Right ventricle myocardium superior (tissue), 1 donor: ENCODE results near the gene KSR2. TPM values are rescaled to one million over a fixed set of nuclear protein-coding genes. Genes with fewer than 3 reads are reported as not detected.

ENCODE experiments used
- ATAC-seq: fragments of 200-7000 bp; cut with Tn5 transposase; one replicate; pipeline ENCODE4 v1.9.1; 2020; ENCODE audit warnings: mild to moderate bottlenecking; ENCODE audit not compliant: poor library complexity
- DNase-seq: peaks from one replicate; pipeline ENCODE4 v3.0.0-alpha.2; 2020
- intact Hi-C: fragments of 100-400 bp; cut with DNase I; formaldehyde crosslinking; loops from one replicate; pipeline ENCODE4 v1.11.2; 2022
- total RNA-seq: library from RNA; stranded (reverse); fragmentation: NEBNext Ultra II Directional; extraction: Animal tissue kit (Norgen Biotek cat#: 25700); gene quantifications from one replicate; pipeline ENCODE4 v1.2.1, GENCODE V29; 2021
- donor health status: DM: no; HTN: yes; CAD: no; lungs with severe emphysema.

The KSR2 gene
- total RNA-seq, 1 donor from 2014 or later: not detected

DNA sequence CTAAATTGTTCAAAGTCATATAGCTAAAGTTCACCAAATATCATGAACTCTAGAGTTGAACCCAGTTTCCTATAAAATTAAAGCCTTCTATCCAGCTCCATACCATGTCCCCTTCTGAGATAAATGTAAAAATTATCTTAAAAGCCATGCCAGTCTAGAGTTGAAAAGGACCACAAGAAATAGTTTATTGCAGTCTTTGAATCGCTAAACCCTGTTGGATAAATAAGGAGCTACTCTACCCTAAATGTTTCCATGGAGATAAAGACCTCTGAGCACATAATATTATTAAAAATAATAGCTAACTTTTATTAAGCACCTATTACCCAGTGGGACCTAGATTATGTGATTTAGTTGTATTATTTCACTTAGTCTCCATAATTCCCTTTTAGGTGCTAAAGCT lies 379.8 kb downstream of the KSR2 start:
- intact Hi-C loops: loop anchor here (10.0 kb wide), 2 partner anchors 246 to 354 kb away; no protein-coding TSS in a partner anchor
- DNase-seq (no peak), ATAC-seq (no peak)

- DNase-seq: peak; percentile 62
Measured at GRCh38 chr12:117587631-117588287, 381.0 kb downstream of the KSR2 start.

DNA sequence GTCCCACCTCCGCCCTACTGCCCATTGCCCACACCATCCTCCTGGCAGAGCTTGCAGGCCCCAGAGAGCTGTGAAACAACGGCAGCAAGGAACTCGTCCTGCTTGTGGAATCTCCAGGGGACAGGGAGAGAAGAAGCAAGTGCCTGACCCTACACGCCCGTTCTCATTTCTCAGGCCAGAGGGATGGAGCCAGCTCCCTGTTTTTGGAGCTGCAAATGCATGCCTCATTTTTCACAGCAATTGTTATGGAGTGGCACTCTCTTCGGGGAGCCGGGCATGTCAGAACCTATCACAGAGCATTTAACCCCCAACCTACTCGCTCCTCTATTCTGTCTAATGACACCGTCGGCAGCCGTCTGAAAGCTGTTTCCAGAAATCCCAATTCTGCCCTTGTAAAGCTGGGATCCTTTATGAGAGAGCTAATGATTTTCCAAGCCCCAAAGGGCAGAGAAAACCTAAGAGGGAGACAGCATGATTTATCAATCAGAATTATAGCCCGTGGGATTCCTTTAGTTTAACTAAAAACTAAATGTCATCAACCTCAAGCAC lies 385.0 kb downstream of the KSR2 start:
- DNase-seq (no peak), ATAC-seq (no peak)
- intact Hi-C loops: loop anchor here (10.0 kb wide), 2 partner anchors 251 to 349 kb away; no protein-coding TSS in a partner anchor

More at GRCh38 chr12:117587631-117588287, 381.0 kb downstream of the KSR2 start:
- intact Hi-C loops: loop anchor here (2.0 to 10.0 kb wide), 3 partner anchors 221 to 353 kb away; no protein-coding TSS in a partner anchor
- peak; percentile 77 for ATAC-seq

GRCh38 chr12:117583092-117583491 lies 385.7 kb downstream of the KSR2 start:
- ATAC-seq (no peak), DNase-seq (no peak)
- intact Hi-C loops: loop anchor here (10.0 kb wide), 2 partner anchors 252 to 348 kb away; no protein-coding TSS in a partner anchor

DNA sequence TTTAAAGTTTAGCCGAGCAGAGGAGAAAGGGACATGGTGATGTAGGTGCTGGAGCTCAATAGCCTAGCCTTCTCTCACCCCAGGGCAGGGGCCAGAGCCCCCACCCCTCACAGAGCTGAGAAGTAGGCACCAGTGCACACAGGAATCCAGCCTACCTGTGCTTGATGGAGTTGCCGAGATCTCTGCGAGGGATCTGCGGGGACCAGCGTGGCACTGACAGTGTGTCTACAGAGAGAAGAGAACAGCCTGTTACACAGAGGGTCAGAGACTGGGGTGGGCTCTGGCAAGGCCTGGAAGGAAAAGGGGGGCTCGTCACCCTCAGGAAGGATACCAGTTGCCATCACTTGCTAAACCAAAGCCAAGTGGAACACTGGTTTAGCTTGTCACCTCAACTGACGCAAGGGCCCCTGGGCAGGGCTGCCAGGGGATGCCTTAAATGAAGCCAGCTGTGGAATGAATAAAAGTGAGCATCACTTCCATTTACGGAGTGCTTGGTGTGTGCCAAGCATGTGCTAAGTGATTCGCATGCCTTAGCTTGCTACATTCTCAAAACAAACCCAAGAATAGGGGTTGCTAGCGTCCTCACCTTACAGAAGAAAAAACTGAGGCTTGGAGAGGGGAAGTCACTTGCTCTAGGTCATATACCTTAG lies 386.5 kb downstream of the KSR2 start:
- ATAC-seq: no peak
- no peak for DNase-seq
- intact Hi-C loops: loop anchor here (10.0 kb wide), 2 partner anchors 253 to 347 kb away; no protein-coding TSS in a partner anchor

GRCh38 chr12:117580718-117581062 lies 388.1 kb downstream of the KSR2 start:
- DNase-seq: peak; percentile 62
- ATAC-seq: peak; percentile 52
- intact Hi-C loops: loop anchor here (10.0 kb wide), 2 partner anchors 254 to 346 kb away; no protein-coding TSS in a partner anchor

DNA sequence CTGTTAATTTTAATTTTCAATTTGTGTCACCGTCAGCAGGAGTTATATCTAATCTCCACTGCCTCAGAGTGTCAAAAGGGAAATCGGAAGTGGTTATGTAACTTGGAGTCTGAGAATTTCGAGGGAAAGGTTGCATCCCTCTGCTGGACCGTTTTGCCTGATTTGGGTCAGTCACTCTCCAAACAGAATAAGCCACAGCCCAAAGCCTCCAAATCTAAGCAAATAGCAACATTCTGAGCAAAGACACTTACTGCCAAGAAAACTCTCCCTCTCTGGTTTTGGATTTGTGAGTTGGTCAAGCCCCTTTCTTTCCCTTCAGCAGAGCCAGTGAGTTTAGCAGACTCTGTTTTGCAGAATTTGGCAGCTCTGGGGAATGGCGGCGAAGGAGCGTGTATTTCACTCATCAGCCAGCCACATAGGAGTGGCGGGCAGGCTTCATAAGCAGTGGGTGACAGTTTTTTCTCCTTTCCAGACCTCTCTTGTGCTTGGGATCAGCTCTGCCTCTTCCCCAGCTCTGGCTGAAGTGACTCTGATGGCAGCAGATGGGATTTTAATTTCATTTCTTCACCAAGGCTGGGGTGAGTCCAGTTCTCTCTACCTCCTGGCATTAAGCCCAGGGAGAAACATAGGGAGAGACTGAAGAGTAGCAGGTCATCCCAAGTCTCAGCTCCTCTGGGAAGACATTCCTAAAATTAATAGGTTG lies 388.6 kb downstream of the KSR2 start:
- ATAC-seq: peak; percentile 12
- intact Hi-C loops: loop anchor here (10.0 kb wide), 2 partner anchors 255 to 345 kb away; no protein-coding TSS in a partner anchor
- no peak for DNase-seq

DNA sequence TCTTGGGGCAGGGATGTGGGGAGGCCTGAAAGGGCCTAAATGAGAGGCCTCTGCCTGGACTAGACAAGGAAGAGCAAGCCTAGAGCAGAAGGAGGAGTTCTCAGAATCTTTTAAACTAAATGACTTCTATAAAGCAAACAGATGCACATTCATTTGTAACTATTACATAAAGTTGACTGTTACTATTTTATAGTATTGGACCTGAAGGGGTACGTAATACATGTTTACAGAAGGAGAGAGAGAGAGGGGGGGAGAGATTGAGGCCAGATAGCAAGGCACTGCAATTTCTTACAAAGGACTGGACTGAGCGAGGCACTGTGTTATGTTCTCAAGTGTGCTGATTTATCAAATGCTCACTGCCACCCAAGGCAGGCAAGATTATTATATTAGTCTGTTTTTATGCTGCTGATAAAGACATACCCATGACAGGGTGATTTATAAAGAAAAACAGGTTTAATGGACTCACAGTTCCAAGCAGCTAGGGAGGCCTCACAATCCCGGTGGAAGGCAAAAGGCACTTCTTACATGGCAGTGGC lies 391.6 kb downstream of the KSR2 start:
- intact Hi-C loops: no loop called here
- ATAC-seq: no peak
- DNase-seq: no peak

DNA sequence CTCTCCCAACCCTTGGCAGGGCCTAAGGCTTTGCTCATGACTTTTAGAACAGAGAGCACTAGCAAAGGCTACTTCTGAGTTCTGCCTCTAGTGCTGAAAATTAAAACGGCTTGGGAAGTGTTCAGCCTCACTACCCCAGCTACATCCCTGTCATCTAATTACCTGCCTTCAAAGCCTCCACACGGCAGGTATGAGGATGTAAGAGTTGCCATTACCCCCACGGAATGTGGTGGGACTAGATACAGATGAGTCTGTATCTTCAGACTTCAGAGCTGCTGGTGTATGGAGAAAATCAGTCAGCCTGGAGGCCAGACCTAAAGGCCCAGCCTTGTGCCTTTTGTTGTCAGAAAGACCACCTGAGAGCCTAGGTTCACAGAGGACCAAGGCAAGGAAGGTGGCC lies 392.7 kb downstream of the KSR2 start:
- ATAC-seq (no peak), DNase-seq (no peak)
- intact Hi-C loops: no loop called here

- DNase-seq (no peak), ATAC-seq (no peak)
- intact Hi-C loops: no loop called here
Measured at GRCh38 chr12:117574655-117575054, 394.1 kb downstream of the KSR2 start.

DNA sequence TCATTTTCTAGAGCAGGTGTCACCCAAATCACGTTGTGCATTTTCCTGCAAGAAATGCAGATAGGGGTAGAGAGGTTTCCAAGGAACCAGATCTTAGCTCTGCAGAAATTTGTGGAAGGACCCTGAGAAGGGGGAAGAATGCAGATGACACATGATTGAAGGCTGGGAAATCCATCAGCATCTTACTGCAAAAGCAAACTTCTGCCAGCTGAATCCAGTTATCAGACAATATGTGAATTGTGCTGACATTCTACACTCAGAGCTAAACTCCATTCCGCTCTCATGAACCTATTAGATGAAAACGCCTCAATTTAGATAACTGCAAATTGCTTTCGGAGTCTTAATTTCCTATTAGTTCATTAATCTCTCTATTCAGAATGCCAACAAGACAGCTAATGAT lies 396.0 kb downstream of the KSR2 start:
- DNase-seq (no peak), ATAC-seq (no peak)
- intact Hi-C loops: no loop called here

- ATAC-seq: no peak
- intact Hi-C loops: no loop called here
- no peak for DNase-seq
Measured at GRCh38 chr12:117571321-117571720, 397.5 kb downstream of the KSR2 start.

GRCh38 chr12:117570608-117571007 lies 398.2 kb downstream of the KSR2 start:
- ATAC-seq: no peak
- intact Hi-C loops: no loop called here

GRCh38 chr12:117567644-117568216 lies 401.1 kb downstream of the KSR2 start:
- ATAC-seq (no peak), DNase-seq (no peak)
- intact Hi-C loops: no loop called here

More at GRCh38 chr12:117570608-117571007, 398.2 kb downstream of the KSR2 start:
- DNase-seq: no peak

GRCh38 chr12:117564881-117565280 lies 403.9 kb downstream of the KSR2 start:
- no peak for DNase-seq
- no peak for ATAC-seq
- intact Hi-C loops: no loop called here

DNA sequence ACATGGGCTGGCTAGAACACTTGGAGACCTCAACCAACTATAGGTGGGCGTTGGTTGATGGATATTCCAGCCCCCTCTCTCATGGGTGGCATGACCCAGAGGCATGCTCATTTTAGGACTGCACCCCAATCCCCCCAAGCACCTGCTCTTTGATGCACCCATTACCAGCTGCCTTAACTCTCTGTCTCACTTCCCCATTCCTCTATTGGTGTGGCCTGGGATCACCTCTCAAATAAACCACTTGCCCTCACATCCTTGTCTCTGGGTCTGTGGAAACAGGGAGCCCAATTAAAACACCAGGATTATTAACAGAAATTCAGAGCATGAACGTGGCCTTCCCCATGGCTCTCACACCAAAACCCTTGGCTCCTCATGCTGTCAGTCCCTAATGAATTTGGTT lies 405.1 kb downstream of the KSR2 start:
- intact Hi-C loops: no loop called here
- DNase-seq (no peak), ATAC-seq (no peak)

DNA sequence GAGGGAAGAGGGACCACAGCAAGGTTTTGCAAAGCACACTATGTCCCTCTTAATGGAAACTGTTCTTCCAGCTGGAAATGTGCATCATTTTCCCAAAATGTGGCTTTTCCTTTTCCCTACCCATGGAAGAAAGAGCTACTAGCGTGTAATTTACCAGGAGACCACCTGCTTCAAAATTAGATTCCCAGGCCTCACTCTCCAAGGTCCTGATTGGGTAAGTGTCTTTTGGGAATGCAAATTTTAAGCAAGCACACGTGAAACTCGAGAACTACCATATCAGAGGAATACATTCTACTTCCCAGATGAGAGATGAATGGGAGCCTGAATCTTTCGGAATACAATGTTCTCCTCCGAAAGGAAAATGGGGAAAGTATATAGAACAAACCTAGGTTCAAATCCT lies 405.8 kb downstream of the KSR2 start:
- intact Hi-C loops: no loop called here
- ATAC-seq: no peak
- DNase-seq: no peak

DNA sequence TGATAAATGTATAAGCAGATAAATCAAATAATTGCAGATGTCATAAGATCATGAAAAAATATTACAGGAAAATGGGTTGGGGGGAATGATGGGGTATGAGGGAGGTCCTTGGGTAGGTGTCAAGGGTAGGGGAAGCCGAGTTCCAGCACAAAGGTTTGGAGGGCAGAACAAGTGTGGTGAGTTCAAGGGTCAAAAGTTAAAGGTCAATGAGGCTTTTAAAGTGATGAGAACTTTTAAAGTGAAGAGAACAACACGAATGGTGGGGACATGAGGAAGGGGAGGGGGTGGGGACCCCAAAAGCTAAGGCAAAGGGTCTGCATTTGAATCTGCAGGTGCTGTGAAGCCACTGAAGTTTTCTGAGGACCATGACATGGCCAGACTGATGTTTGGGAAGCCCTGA lies 406.8 kb downstream of the KSR2 start:
- ATAC-seq (no peak), DNase-seq (no peak)
- intact Hi-C loops: no loop called here

DNA sequence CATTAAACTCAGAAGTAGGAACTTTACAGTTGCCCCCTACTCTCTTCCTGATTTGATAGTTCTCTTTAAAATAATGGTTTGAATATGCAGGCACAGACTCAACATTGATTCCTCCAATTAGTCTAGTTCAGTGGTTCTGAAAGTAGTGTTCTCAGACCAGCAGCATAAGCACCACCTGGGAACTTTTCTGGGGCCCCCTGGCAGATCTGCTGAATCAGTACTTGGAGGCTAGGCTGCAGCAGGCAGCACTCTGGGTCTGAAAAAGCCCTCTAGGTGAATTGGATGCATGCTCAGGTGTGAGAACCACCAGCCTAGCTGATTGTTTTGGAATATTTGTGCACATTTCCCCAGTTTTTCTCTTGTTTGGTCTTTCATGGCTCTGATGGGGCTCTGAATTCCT lies 408.8 kb downstream of the KSR2 start:
- no peak for DNase-seq
- intact Hi-C loops: no loop called here
- no peak for ATAC-seq
